HK-2 (cell line): ENCODE data around the gene ATL2.
A peak's percentile ranks its signal among the peaks of the same experiment; 100 is the strongest.
"Not testable (repeated sequence)": the region's sequence is repeated elsewhere in the genome, so short reads cannot be mapped to it uniquely, and the experiment has no call there.

Source experiments
- DNase-seq: peaks from one replicate; pipeline ENCODE4 v3.0.0-alpha.2; 2018; ENCODE audit not compliant: unreplicated experiment

The ATL2 gene

GRCh38 chr2:38390947-38391346, 13.9 kb upstream of the ATL2 start:
- no peak for DNase-seq

- no peak for DNase-seq
Measured at GRCh38 chr2:38387887-38388286, 10.8 kb upstream of the ATL2 start.

- no peak for DNase-seq
Measured at GRCh38 chr2:38386821-38387220, 9.7 kb upstream of the ATL2 start.

DNA sequence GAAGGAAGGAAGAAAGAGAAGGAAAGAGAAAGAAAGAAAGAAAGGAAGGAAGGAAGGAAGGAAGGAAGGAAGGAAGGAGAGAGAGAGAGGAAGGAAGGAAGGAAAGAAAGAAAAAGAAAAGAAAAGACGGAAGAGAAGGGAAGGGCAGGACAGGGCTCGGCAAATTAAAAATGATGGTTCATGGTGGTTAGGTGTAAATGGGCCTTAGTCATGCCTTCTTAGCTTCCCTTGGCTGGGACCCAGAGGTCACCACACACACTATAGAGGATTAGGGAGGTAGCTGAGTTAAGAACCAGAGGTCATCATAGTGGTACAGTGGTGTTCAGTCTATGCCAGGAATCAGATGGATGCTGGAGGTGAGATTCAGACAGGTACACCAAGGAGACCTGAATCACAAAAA, 9.3 kb upstream of the ATL2 start:
- DNase-seq: no peak

- no peak for DNase-seq
Measured at GRCh38 chr2:38384338-38384737, 7.3 kb upstream of the ATL2 start.

DNA sequence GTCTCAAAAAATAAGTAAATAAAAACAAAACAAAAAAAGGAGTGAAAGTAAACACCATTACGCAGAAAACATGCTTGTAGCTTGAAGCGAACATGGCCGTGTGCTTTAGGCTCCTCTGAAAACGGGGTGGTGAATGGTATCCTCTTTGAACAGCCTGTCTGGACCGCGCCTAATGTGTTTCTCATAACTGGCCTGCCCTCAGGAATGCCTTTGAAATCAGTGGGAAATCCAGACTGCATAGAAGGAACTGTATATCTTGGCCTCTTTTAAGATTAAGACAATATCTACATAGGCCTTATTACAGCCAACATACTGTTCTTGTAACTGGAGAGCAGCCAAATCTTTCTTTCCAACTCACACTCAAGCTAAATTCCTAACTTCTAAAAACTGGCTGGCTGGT, 6.7 kb upstream of the ATL2 start:
- not testable (repeated sequence) for DNase-seq

DNA sequence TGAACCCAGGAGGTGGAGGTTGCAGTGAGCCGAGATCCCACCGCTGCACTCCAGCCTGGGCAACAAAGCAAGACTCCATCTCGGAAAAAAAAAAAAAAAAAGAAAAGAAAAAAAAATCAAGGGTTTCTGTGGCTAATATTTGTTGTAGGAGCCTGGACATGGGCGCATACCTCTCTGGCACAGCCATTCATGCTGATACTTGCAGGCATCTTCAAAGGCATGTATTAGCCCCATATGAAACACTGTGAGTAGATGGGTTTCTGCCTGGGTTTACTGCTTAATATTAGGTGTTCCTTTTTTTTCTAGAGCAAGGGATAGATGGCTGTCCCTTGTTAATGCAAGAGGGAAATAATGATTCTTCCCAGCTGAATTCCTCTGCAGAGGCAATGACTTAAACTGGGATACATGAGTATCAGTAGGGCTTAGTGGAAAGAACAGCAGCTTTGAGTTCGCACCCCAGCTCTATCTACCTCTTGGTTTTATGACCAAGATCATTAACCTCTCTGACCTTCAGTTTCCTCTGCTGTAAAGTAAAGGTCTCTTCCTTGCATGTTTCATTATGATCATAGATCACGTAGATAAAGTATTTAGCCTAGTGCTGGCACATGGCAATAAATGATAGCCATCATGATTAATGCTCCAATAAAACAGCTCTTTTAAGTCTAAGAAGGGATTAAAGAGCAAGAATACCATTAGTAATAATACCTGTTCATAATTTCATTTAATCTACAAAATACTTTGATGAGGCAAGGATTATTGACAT, 4.5 kb upstream of the ATL2 start:
- DNase-seq: no peak

DNA sequence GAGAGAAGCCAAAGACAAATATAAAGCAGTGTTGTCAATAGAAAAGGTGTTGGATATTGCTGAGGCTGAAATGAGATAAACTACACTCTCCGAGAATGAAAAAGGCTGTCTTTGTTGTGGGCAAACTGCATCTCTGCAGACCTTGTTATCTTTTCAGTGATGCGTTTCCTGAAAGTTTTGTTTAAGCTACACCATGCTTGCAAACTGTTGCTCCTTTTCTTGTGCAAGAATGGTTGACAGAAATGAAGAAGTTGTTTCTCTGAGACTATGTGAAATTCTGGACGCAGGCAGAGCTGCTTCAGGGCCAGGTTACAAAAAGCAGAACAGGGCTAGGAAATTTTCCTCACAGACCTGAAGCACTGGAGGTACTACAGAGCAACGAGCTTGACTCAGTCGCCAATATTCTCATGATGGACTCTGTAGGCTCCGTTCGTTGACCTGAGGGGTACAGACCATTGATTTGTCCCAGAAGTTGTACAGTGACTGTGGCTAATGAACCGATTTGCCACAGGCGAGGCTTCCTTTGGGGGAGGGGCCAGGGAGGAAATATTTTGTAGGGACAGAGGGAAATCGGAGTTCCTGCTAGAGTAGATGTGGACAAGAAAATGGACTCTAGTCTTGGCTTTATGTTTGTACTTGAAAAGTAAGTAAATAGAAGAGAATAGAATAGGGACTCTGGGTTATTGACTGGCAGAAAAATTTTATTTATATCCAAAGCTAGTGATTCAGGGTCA, 3.5 kb upstream of the ATL2 start:
- no peak for DNase-seq

DNA sequence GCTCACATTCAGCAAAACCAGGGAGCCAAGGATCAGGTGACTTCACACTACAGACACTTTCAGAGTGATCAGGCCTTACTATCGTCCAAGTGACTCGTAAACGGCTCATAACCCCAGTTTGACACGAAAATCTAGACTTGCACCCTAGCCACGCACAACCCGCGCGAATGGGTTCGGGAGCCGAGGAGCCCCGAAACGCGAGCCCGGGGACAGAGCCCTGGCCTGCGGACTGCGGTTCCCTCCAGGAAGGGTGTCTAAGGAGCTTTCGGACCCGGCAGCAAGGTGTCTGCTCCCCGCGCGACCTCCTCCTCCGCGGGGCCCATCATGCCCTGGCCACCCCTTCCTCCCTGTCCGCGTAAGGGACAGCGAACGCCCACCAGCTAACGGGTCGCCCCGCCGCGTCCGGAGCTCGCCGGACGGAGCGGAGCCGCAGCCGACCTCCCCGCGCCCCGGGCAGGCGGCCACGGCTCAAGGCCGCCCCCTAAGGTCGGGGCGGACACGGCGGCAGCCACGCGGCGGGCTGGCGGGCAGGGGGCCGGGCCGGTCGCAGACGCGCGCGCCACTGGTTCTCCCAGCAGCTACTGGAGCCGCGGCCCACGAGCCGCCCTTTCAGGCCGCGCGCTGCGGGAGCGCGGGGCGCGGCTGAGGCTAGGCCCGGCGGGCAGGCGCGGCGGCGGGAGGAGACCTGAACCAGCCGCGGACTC, 575 bp downstream of the ATL2 start:
- peak; percentile 71 for DNase-seq

DNA sequence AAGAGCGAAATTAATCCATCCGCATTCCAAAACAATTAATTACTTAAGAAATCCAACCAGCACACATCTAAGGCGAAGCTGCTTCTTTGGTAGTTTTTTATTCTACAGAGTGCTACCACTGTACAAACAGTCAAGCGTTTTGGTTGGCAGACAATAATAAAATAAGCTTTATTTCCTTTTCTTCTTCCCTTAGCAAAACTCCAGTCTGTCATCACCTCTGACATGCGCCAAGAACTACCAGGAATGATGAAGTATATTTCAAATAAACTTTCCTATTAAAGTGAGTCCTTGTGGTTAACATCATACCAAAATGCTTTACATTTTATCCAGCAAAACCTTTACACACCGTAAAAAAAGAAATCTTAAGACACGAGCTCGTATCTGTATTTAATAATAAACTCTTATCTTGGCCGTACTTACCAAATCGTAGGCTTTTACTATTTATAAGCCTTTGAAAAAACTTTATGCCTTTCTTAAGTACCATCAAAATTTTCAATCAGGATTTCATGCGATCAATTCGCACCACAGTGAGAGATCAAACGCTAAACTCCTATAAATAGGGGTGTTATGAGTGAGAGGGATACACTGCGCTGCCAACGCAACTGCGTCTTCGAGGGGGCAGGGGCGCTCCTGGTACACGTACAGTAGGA, 1.3 kb downstream of the ATL2 start:
- DNase-seq: no peak

- DNase-seq: no peak
Measured at GRCh38 chr2:38374984-38375383, 2.1 kb downstream of the ATL2 start.

- no peak for DNase-seq
Measured at GRCh38 chr2:38371235-38371634, 5.8 kb downstream of the ATL2 start.

- DNase-seq: no peak
Measured at GRCh38 chr2:38370664-38371063, 6.4 kb downstream of the ATL2 start.

DNA sequence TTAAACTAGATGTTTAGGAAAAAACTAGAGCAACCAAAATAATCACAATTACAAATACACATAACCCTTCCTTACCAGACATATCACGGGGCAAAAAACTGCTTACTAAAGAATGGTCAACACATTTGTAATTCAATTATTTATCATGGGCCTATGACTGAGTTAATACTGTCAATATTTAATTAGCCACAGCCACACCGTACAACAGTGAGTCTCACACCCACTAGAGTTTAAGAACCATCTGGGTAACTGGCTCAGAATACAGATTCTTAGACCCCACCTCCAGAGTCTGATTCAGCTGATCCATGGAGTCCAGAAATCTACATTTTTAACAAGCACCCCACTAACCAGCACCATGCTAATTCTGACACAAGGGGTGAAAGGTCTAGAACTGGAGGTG, 14.8 kb downstream of the ATL2 start:
- DNase-seq: no peak

GRCh38 chr2:38360177-38360576, 16.9 kb downstream of the ATL2 start:
- no peak for DNase-seq

DNA sequence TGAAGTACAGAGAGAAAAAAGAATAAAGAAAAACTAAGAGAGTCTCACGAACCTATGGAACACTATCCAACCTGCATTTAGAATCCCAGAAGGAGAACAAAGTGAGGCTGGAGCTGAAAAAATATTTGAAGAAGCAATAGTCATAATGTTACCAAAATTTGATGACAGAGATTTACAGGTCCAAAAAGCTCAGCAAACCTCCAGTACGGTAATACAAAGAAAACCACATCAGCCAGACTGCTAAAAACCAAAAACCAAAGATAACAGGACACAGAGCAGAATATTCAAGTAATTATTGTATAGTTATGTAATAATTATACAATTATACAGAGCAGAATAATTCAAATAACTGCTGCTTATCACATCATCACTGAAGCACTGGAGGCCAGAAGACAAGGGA, 23.7 kb downstream of the ATL2 start:
- no peak for DNase-seq

- no peak for DNase-seq
Measured at GRCh38 chr2:38352336-38352735, 24.7 kb downstream of the ATL2 start.

DNA sequence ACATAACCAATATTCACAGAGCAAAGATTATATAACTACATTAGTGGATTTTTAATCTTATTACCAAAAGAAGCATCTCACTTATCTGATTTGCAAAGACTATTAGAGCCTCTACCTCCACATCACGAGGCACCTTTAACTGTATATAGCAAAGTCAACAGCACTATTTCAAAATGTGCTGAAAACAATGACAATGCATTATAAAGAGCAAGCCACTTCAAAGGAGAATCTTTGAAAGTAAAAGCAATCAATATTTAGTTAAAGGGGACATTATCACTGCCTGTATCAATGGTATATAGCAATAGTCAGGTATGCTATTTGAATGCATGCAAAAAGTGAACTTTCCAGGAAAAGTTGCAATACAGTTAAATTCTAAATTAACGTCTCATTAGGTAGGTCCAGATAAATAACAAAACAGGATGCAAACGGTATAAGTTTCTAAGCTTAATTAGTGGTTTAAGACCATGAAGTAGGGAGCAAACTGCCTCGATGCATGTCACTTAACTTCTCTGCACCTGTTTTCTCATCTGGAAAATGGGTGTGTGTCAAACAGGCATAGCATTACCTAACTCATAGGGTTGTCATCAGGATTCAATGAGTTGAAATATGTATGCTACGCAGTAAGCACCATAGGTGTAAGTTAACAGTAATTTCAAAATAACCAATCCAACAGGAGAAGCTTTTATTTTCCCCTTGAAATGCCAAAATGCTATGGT, 31.6 kb downstream of the ATL2 start:
- DNase-seq: no peak

- DNase-seq: no peak
Measured at GRCh38 chr2:38344813-38345212, 32.3 kb downstream of the ATL2 start.

DNA sequence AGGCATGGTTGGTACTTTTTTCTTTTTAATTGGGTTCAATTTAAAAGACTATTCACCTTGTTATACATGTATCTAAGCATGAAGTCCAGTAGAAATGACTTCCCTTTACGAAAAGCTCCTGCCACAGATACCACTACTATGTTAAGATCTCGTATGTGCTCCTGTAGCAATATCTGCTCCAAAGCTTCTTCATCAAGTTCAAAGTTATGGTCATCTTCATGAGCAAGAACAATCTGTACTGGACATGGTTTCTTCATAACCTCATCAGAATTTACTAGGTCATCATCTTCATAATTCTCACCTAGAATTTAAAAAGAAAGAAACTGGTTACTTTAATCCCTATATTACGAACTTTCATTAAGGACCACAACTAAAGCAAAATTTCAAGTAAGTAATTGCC, 33.9 kb downstream of the ATL2 start:
- no peak for DNase-seq

- no peak for DNase-seq
Measured at GRCh38 chr2:38336621-38337020, 40.5 kb downstream of the ATL2 start.

DNA sequence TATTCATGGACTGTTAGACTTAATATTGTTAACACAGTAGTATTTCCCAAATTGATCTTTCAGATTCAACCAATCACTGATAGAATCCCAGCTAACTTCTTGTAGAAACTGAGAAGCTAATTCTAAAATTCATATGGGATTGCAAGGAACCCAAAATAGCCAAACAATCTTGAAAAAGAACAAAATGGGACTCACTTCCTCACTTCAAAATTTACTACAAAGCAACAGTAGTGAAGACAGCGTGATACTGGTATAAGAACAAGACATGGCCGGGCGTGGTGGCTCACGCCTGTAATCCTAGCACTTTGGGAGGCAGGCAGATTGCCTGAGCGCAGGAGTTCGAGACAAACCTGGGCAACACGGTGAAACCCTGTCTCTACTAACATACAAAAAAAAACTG, 46.3 kb downstream of the ATL2 start:
- no peak for DNase-seq
